Bronchial epithelial cell (primary cell): Measurements from ENCODE around the gene NLGN1. TPM values are rescaled to one million over a fixed set of nuclear protein-coding genes. Genes with fewer than 3 reads are reported as not detected.

Experiments used
- DNase-seq: peaks from one replicate; pipeline ENCODE4 v3.0.0-alpha.2; 2010; ENCODE audit warnings: low read depth
- FAIRE-seq: peaks from 2 replicates; lab custom pipeline; 2011; peaks lifted over from hg19 to GRCh38; lab: Jason Lieb, UNC
- H3K27me3 ChIP-seq: 2 replicates; pipeline ENCODE4 v1.5.1; 2011; ENCODE audit warnings: low read length; ENCODE audit not compliant: control insufficient read depth, insufficient read depth
- H3K36me3 ChIP-seq: 2 replicates; pipeline ENCODE4 v1.5.1; 2011; ENCODE audit warnings: low read length; ENCODE audit not compliant: control insufficient read depth, insufficient read depth
- H3K4me3 ChIP-seq: 2 replicates; pipeline ENCODE4 v1.5.1; 2011; ENCODE audit warnings: mild to moderate bottlenecking, low read depth, low read length, control low read depth
- total RNA-seq: library from RNA; depleted of rRNA; stranded (reverse); fragments of >200 nt; gene quantifications from 2 replicates; pipeline ENCODE4 v1.2.1, GENCODE V29; 2014
- TF ChIP-seq, protein P1 (sequence below): IDR thresholded peaks from 2 replicates; pipeline ENCODE4 v1.5.1; 2011; ENCODE audit warnings: mild to moderate bottlenecking, moderate library complexity, low read length, control low read depth, inconsistent platforms; ENCODE audit not compliant: insufficient read depth, severe bottlenecking

Gene NLGN1
- total RNA-seq, 1 donor from 2014 or later = under 0.01 TPM

DNA sequence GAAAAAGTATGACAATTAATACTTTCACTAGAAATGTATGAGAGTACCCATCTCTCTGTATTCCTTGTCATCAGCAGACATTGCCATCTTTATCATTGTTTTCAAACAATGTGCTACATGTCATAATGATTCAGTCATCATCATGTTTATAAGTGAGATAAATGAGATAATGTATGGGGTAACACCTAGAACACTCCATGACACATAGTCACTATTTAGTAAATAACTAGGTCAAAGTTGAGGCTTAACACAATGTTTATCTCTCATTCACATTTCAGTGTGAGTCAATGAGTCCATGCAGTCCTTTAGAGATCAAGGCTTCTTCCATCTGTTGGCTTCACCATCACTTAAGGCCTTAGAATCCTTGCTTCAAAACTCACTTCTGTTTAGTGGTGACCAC, 70.0 kb downstream of the NLGN1 start:
- H3K4me3 ChIP-seq = no peak overlapping the region
- H3K27me3 ChIP-seq = no peaks in the 10 kb centered on the region
- TF ChIP-seq, protein P1, sequence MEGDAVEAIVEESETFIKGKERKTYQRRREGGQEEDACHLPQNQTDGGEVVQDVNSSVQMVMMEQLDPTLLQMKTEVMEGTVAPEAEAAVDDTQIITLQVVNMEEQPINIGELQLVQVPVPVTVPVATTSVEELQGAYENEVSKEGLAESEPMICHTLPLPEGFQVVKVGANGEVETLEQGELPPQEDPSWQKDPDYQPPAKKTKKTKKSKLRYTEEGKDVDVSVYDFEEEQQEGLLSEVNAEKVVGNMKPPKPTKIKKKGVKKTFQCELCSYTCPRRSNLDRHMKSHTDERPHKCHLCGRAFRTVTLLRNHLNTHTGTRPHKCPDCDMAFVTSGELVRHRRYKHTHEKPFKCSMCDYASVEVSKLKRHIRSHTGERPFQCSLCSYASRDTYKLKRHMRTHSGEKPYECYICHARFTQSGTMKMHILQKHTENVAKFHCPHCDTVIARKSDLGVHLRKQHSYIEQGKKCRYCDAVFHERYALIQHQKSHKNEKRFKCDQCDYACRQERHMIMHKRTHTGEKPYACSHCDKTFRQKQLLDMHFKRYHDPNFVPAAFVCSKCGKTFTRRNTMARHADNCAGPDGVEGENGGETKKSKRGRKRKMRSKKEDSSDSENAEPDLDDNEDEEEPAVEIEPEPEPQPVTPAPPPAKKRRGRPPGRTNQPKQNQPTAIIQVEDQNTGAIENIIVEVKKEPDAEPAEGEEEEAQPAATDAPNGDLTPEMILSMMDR = no peak
- no peak for FAIRE-seq
- peak; percentile 75 for DNase-seq
- H3K36me3 ChIP-seq = no peaks in the 10 kb centered on the region

DNA sequence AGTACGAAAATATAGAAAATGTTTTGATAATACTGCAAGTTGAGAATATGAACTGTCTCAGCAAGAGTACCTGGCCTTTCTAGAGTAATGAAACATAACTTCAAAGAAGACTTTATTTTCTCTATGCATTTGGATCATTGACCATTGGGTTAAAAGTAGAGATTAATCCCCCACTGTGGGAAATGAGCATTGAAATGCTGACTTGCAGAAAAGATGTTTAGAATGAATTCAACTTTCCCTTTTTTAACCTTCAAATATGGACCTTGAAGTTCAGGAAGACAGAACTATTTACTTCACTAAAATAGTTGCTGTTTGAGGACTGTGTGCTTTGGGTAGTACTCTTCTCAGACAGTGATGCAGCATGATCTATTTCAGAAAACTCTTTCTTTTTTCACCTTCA, 75.7 kb downstream of the NLGN1 start:
- FAIRE-seq = no peak
- no peak for DNase-seq
- TF ChIP-seq, protein P1 = no peak
- Histone ChIP-seq H3K36me3 (no peaks in the 10 kb centered on the region), H3K4me3 (no peak overlapping the region), H3K27me3 (no peaks in the 10 kb centered on the region)

DNA sequence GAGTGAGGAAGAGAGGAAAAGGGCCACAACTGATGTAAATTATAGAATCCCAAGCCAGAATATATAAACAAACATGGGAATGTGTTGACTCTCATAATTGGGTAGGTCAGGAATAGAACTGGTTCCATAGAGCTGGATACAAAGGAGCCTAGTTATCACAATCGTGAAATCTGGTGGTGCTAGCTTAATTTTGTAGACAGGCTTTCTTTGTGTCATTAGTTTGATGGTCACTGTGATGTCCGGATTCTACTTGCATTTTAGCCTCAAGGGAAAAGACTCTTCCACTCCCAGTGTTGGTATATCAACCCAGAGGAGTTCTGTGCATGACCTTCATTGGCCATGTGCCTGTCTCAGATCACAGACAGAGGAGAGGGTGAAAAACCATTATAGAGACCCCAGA, 81.8 kb downstream of the NLGN1 start:
- TF ChIP-seq, protein P1 = no peak
- FAIRE-seq (no peak), DNase-seq (no peak)
- Histone ChIP-seq H3K27me3 (no peaks in the 10 kb centered on the region), H3K4me3 (no peak overlapping the region), H3K36me3 (no peaks in the 10 kb centered on the region)

DNA sequence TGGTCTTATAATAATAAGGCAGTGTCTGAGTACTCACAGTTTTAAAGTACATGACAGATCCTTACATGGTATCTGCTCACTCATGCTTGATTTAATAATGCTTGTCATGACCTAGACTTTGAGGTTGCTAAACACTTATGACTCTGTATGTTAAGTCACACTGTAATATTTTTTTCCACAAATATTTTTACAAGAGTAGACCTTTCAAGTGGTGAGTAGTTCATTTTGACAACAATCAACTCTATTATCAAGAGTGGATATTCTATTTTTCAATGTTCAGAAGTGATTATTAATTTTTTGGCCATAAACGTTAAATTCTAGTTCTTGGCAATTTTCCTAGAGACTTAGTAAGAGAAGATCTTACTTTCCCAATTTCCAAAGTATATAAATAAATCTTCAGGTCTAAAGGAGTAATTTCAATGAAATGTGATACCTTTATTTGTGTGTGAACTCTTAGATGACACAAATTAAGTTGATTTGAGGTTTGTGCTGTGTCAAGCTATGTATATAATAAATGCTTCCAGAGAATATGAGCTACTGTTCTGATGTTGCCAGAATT, 104.5 kb downstream of the NLGN1 start:
- peak; percentile 28 for DNase-seq
- Histone ChIP-seq H3K27me3 (no peaks in the 10 kb centered on the region), H3K36me3 (no peaks in the 10 kb centered on the region), H3K4me3 (no peak overlapping the region)
- TF ChIP-seq, protein P1 = no peak
- FAIRE-seq = no peak

GRCh38 chr3:173502983-173503568, 105.5 kb downstream of the NLGN1 start:
- DNase-seq = no peak
- H3K36me3 ChIP-seq = no peaks in the 10 kb centered on the region
- TF ChIP-seq, protein P1 = no peak
- H3K4me3 ChIP-seq = no peak overlapping the region
- no peaks in the 10 kb centered on the region for H3K27me3 ChIP-seq
- no peak for FAIRE-seq

GRCh38 chr3:173510565-173510964, 113.0 kb downstream of the NLGN1 start:
- FAIRE-seq = no peak
- Histone ChIP-seq H3K27me3 (no peaks in the 10 kb centered on the region), H3K4me3 (no peak overlapping the region), H3K36me3 (no peaks in the 10 kb centered on the region)
- TF ChIP-seq, protein P1 = no peak
- DNase-seq = no peak
